ENCODE results near the gene DNASE1L1.
A peak's percentile ranks its signal among the peaks of the same experiment; 100 is the strongest.
"Not testable (repeated sequence)": the region's sequence is repeated elsewhere in the genome, so short reads cannot be mapped to it uniquely, and the experiment has no call there.

Gene DNASE1L1

GRCh38 chrX:154403192-154403591, 5.9 kb downstream of the DNASE1L1 start:
- DNase-seq = no peak

DNA sequence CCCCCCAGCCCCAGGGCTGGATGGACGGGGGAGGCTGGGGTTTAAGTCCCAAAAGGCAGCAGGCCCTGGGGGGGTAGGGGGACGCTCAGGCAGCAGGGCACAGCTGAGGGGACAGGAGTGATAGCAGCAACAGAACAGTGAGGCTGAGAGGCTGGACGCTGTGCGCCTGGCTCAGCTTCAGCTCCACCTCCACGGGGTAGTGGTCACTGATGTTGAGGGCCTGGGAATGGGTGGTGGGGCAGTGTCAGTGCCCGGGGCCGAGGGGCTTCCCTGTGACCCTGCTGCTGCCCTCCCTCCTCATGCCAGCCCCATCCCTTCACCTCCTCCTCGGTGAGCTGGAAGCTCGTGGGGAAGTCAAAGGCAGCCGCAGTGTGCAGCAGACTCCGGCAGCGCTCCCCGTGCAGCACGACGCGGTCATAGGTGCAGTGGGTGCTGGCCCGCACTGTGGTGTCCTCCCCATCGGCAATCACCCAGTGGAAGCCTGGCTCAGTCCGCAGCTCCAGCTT, 6.4 kb downstream of the DNASE1L1 start:
- no peak for DNase-seq

GRCh38 chrX:154401918-154402621, 7.0 kb downstream of the DNASE1L1 start:
- peak; percentile 21 for DNase-seq

GRCh38 chrX:154401045-154401799, 7.8 kb downstream of the DNASE1L1 start:
- peak; percentile 37 for DNase-seq

GRCh38 chrX:154400369-154400817, 8.7 kb downstream of the DNASE1L1 start:
- not testable (repeated sequence) for DNase-seq

DNA sequence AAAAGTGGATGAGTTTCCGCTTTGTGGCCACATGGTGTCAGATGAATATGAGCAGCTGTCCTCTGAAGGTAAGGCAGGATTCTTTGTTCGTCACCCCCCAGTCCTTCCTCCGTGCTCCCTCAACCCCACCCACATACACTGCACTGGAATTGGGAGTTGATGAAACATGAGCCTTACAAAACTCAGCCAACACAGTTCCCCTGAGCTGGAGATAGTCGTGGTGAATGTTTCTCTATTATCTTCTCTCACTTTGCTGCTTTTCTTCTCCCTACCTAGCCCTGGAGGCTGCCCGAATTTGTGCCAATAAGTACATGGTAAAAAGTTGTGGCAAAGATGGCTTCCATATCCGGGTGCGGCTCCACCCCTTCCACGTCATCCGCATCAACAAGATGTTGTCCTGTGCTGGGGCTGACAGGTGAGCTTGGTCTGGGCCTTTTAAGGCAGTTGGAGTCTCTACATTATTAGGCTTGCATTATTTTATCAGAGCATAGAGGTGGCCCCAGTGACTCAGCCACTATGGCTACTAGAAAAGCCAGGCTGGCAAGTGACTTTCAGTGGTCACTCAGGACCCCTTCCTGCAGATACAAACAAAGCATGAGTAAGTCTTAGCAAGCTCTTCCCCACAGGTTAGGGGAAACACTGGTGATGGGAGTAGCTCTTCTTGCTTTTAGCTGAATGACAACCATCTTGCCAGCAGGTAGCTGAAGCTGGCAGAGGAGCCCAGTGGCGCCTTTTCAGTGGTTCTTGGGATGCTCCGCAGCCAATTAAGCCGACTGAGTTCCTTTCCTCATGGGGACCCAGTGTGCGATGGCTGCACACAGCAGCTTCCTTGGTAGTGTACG, 9.3 kb downstream of the DNASE1L1 start:
- no peak for DNase-seq

- peak; percentile 83 for DNase-seq
Observed at GRCh38 chrX:154398668-154399526, 10.2 kb downstream of the DNASE1L1 start.

DNA sequence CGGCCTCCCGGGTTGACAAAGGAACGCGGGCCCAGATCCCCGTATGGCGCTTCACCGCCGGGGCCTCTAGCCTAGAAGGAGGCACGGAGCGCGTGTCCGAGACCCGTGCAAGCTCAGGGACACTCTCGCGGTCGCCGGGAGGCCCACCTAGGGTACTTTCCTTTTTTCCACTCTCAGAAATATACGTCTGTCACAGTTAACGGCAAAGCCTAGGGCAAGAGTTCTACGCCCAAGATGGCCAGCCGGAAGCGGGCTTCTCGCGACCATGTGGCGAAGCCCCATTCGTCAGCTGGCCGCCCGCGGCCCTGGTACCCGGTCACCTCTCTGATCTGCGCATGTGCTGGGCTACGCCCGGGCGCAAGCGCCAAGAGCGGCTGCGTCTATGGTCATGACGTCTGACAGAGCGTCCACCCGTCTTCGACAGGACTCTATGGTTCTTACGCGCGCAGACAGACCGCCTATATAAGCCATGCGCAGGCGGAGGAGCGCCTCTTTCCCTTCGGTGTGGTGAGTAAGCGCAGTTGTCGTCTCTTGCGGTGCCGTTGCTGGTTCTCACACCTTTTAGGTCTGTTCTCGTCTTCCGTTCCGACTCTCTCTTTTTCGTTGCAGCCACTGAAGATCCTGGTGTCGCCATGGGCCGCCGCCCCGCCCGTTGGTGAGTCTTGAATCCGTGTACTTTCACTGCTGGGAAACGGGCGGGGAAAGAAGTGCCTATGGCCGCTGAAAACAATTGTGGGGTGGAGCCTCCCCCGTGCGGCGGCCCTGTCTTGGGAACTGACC, 11.0 kb downstream of the DNASE1L1 start, which contains the start of gene RPL10:
TSS of gene RPL10 (plus strand) at position 490 of the 780 bp plus-strand sequence. CDS start at position 633, 143 bp downstream.
- DNase-seq = peak; percentile 98

- DNase-seq = peak; percentile 62
Observed at GRCh38 chrX:154396973-154397887, 11.8 kb downstream of the DNASE1L1 start.

DNA sequence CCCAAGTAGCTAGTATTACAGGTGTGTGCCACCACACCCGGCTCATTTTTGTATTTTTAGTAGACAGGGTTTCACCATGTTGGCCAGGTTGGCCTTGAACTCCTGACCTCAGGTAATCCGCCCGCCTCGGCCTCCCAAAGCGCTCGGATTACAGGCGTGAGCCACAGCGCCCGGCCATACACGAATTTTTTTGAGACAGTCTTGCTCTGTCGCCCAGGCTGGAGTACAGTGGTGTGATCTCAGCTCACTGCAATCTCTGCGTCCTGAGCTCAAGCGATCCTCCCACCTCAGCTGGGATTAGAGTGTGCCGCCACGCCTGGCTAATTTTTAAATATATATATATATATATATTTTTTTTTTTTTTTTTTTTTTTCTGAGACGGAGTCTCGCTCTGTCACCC, 12.7 kb downstream of the DNASE1L1 start:
- not testable (repeated sequence) for DNase-seq

GRCh38 chrX:154389812-154390747, 19.0 kb downstream of the DNASE1L1 start:
- not testable (repeated sequence) for DNase-seq

DNA sequence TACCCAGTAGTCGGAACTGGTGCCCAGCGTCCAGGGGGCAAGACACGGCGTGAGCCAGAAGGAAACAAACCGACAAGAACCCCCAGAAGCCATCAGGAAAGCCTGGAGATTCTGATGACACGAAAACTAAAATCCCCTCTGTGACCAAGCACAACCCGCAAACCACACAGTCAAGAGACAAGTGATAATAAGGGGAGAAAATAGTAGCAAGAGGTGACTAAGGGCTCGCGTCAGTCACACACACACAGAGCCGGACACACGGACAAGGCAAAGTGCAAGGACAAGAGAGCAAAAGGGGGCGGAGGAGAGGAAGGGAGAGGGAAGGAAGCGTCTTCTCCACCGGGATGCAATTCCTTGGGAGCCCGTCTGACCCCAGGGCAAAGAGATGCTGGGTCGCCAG, 20.4 kb downstream of the DNASE1L1 start:
- DNase-seq = not testable (repeated sequence)

DNA sequence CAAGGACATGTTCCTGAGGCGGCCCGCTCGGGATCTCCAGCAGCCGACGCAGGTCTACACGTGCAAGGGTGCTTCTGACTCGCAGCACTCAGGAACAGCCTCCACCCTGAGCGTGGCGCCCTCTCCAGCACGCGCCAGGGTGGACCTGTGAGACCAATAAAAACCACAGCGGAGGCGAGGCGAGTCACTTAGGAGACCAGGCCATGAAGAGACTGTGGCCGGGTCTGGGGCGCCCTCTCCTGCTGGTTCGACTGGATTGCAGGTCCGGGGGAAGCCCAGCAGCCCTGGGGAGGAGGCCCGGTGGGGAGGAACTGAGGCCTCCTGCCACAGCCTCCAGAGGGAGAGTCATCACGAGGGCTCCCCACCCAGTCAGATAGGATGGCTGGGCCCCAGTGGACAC, 21.0 kb downstream of the DNASE1L1 start:
- not testable (repeated sequence) for DNase-seq

GRCh38 chrX:154384284-154384892, 24.7 kb downstream of the DNASE1L1 start:
- DNase-seq = no peak

DNA sequence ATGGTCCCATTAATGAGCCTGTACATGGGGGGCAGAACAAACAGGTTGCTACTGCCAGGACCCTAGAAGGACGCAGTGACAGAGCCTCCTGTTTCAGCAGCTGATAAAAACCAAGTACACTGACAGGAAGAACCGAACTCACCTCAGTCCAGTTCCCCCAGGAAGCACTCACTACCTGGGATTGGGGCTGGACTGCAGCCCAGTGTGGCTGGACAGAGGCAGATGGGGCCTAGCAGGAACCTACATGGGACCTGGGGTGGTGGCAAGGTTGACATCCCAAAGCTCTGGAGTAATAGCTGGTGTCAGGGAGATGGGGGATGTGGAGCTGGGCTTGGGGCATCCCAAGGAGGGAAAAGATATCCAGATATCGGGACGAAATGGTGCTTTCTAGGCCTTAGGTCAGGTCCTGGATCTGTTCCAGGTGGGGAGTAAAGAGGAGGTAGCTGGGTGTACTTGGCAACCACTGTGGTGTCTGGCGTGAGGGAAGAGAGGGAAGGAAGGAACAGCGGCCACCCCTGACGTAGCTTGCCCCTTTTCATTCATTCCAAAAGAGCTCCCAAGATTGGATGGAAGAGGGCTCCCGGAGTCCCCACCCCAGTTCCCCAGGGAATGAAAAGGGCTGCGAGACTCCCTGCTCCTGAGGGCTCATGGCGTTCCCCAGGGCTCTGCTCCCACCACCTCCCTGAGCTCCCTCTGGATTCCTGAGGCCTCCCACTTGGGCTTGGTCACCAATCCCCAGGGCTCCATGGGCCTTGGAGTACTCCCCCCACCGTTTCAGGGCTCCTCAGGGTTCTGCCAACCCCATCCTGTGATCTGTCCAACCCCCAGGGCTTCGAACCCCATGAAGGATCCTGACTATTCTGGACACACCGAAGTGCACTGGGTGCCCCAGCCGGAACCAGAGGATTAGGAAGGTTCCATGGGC, 25.4 kb downstream of the DNASE1L1 start:
- DNase-seq = no peak

GRCh38 chrX:154382483-154383069, 26.5 kb downstream of the DNASE1L1 start:
- DNase-seq = no peak

Data from fibroblast of skin of abdomen (primary cell).